Activated T-helper 2 cell treated with anti-CD3 and anti-CD28 coated beads, Interferon-gamma antibody, Interleukin-2, Interleukin-4, amounts not matched to agents 10 μg/mL and 5 μg/mL and 100 μg/mL, durations not matched to agents 14 hours and 24 hours and 36 hours (primary cell): Measurements from ENCODE around the gene PDZRN3. TPM values are rescaled to one million over a fixed set of nuclear protein-coding genes. Genes with fewer than 3 reads are reported as not detected.

Experiments used
- DNase-seq: peaks from one replicate; pipeline ENCODE4 v3.0.0; 2021; ENCODE audit warnings: low spot score
- H3K27ac Mint-ChIP-seq: one replicate; pipeline ENCODE4 v1.8.0; 2021; ENCODE audit warnings: mixed read lengths
- H3K27me3 Mint-ChIP-seq: one replicate; pipeline ENCODE4 v1.8.0; 2021; ENCODE audit warnings: low read depth, mixed read lengths
- H3K36me3 Mint-ChIP-seq: one replicate; pipeline ENCODE4 v1.8.0; 2021; ENCODE audit warnings: low read depth, mixed read lengths
- H3K4me1 Mint-ChIP-seq: one replicate; pipeline ENCODE4 v1.8.0; 2021; ENCODE audit warnings: low read depth, mixed read lengths
- H3K4me3 Mint-ChIP-seq: one replicate; pipeline ENCODE4 v1.8.0; 2021; ENCODE audit warnings: low read depth, mild to moderate bottlenecking, moderate library complexity, mixed read lengths
- H3K9me3 Mint-ChIP-seq: one replicate; pipeline ENCODE4 v1.8.0; 2021; ENCODE audit warnings: mixed read lengths
- intact Hi-C: fragments of 100-400 bp; cut with micrococcal nuclease; formaldehyde crosslinking; loops from one replicate; pipeline ENCODE4 v1.15.1; 2023
- total RNA-seq: library from RNA; stranded (reverse); gene quantifications from 2 replicates; pipeline ENCODE4 v1.2.3, GENCODE V29; 2022

The PDZRN3 gene
- total RNA-seq, 1 donor from 2014 or later, result not detected

DNA sequence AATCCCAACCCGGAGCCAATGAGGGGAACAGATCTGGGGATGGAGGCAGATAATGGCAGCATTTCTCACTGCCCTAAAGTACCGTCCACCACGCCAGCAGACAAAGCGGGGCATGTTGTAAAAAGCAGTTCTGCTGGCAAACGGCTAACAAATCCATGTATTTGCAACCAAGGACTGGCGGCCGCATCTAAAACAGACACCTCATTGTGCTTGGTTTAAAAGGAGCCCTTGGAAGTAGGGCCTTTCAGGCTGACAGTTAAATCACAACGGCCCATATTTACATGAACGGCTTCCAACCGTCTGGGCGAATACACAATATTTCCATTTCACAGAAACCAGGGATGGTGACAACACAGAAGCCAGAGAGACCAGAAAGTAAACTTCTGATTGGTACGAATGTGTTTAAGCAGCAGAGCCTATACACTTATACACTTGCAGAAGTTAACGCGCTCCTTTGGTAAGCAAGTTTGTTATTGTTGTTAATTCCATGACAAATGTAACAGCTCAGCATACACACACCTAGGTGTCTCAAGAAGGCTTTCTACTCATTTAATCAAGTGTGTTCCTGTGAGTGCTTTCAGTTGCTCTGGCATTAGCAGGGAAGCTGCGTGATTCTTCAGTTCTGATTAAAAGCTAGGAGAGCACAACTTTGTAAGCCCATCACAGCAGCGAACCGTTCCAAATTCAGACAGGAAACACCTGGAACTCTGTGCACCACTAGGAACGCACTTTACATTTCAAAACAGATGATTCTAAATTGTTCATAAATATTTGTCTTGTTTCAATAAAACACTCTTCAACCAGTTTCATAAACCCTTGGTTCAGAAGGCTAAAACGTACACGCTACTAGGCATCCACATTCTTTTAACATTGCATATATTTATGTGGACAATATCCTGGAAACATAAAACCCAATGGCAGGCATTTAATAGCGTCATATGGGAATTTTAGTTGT is 112.9 kb downstream of the PDZRN3 start:
- no peak overlapping the region for H3K4me3 Mint-ChIP-seq
- H3K9me3 Mint-ChIP-seq, result no peaks in the 10 kb centered on the region
- H3K27ac Mint-ChIP-seq, result no peak overlapping the region
- no peaks in the 10 kb centered on the region for H3K27me3 Mint-ChIP-seq
- H3K4me1 Mint-ChIP-seq, result no peaks in the 10 kb centered on the region
- H3K36me3 Mint-ChIP-seq, result no peaks in the 10 kb centered on the region
- DNase-seq, result no peak
- intact Hi-C loops, result no loop called here

DNA sequence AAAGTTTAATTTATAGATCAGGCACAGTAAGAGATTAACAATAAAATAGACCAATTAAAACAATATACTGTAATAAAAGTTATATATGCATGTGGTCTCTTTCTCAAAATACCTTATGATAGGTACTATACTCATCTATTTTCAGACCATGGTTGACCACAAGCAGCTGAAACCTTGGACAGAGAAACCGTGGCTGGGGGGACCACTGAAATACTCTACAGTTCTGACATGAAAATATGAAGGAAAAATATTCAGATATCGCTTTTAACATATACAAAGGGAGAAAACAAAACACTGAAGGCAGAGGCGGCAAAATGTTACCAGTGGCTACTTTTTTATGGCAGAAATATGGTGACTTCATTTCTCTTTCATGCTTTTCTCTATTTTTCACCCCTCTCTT is 114.0 kb downstream of the PDZRN3 start:
- intact Hi-C loops, result no loop called here
- no peak overlapping the region for H3K27ac Mint-ChIP-seq

DNA sequence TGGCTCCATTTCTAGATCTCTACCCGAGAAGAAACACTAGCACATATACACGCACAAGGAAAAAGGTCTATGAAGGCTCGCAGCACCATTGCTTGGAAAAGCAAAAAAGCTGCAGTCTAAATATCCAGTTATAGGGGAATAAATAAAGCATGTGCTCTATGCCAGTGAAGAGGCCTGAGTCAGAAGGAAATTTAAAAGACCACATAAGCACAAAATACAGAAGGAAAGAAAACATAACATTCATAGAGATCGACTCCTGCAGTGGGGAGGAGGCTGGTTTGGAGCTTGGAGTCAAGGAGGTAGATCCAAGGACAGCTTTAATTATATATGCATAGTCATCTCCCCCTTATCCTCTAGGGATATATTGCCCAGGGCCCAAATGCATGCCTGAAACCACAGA is 114.4 kb downstream of the PDZRN3 start:
- H3K4me3 Mint-ChIP-seq, result no peak overlapping the region

More for the DNA sequence above, 114.0 kb downstream of the PDZRN3 start:
- H3K4me1 Mint-ChIP-seq, result no peaks in the 10 kb centered on the region
- H3K36me3 Mint-ChIP-seq, result no peaks in the 10 kb centered on the region
- DNase-seq, result no peak
- no peak overlapping the region for H3K4me3 Mint-ChIP-seq
- no peaks in the 10 kb centered on the region for H3K27me3 Mint-ChIP-seq
- no peaks in the 10 kb centered on the region for H3K9me3 Mint-ChIP-seq

DNA sequence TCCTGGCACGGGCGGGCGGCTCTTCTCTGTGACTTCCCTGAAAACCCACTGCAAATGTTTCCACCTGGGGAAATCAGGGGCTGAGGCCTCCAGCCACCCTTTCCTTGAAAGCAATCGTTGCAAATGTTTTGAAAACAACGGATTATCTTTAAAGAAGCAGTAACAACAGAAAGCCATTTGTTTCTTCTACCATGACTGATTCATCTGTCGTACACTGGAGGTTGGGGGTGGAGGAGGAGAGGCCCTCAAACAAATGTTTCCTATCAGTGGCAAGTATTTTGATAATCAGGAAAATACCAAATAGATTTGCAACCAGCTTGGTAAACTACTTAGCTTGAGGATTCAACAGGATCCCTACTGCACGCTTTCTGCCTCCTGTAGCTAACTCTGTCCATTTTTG is 114.9 kb downstream of the PDZRN3 start:
- no peak overlapping the region for H3K4me3 Mint-ChIP-seq
- no peak for DNase-seq
- H3K9me3 Mint-ChIP-seq, result no peaks in the 10 kb centered on the region
- no peaks in the 10 kb centered on the region for H3K27me3 Mint-ChIP-seq
- H3K27ac Mint-ChIP-seq, result no peak overlapping the region
- intact Hi-C loops, result loop anchor here (5.0 kb wide), 1 partner anchor 337 kb away; no protein-coding TSS in a partner anchor
- no peaks in the 10 kb centered on the region for H3K36me3 Mint-ChIP-seq
- no peaks in the 10 kb centered on the region for H3K4me1 Mint-ChIP-seq

More for the DNA sequence above, 114.4 kb downstream of the PDZRN3 start:
- H3K27ac Mint-ChIP-seq, result no peak overlapping the region
- intact Hi-C loops, result no loop called here
- DNase-seq, result no peak
- no peaks in the 10 kb centered on the region for H3K9me3 Mint-ChIP-seq
- no peaks in the 10 kb centered on the region for H3K4me1 Mint-ChIP-seq
- H3K36me3 Mint-ChIP-seq, result no peaks in the 10 kb centered on the region
- H3K27me3 Mint-ChIP-seq, result no peaks in the 10 kb centered on the region

DNA sequence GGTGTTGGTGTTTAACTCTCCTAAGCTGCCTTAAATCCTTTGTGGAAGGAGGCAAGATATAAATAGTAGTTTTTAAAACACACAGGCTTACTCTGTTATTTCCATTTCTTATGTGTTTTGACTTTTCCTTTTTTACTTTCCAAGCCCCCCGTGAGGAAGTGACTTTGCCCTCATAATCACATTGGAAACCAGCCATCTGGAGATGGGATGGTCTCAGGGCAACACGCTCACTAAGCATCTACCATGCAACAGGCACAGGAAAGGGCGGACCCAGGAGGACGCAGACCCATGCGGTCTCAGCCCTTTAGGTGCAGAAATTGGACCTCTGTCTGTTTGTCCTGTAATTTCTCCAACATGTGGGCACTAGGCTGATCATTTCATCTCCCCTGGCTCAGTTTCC is 115.7 kb downstream of the PDZRN3 start:
- H3K36me3 Mint-ChIP-seq, result no peaks in the 10 kb centered on the region
- no peak overlapping the region for H3K27ac Mint-ChIP-seq
- DNase-seq, result no peak
- H3K4me1 Mint-ChIP-seq, result no peaks in the 10 kb centered on the region
- H3K27me3 Mint-ChIP-seq, result no peaks in the 10 kb centered on the region
- no peaks in the 10 kb centered on the region for H3K9me3 Mint-ChIP-seq
- H3K4me3 Mint-ChIP-seq, result no peak overlapping the region
- intact Hi-C loops, result loop anchor here (5.0 kb wide), 1 partner anchor 338 kb away; no protein-coding TSS in a partner anchor

DNA sequence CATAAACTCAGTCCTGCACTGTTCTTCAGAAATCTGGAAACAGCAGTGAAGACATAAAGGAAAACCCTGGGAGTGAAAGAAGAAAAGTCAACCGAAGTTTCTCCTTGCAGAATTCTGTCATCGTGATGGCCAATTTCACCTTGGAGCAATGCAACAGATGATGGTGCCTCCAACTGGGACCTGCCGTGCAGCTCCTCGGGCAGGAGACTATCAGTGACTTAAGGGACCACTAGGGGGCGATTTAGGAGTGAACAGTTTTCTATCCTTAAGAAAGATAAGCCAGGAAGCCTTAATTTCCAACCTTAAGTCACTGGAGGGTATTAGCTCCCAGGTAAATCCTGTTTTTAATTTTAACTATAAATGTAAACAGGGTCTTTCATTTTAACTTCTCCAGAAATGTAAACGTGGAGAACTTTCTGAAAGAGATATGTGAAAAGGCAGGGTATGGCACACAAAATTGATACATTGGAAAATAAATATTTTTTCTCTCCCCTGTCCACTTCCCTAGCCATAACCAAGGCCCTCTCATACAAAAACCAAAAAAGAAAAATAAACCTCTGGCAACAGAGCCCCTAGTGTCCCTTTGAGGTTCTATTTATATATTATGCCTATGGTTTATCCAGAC is 116.3 kb downstream of the PDZRN3 start:
- intact Hi-C loops, result loop anchor here (5.0 kb wide), 1 partner anchor 339 kb away; no protein-coding TSS in a partner anchor
- Mint-ChIP-seq H3K27ac (no peak overlapping the region), H3K4me1 (no peaks in the 10 kb centered on the region), H3K9me3 (no peaks in the 10 kb centered on the region), H3K4me3 (no peak overlapping the region), H3K27me3 (no peaks in the 10 kb centered on the region), H3K36me3 (no peaks in the 10 kb centered on the region)
- no peak for DNase-seq

DNA sequence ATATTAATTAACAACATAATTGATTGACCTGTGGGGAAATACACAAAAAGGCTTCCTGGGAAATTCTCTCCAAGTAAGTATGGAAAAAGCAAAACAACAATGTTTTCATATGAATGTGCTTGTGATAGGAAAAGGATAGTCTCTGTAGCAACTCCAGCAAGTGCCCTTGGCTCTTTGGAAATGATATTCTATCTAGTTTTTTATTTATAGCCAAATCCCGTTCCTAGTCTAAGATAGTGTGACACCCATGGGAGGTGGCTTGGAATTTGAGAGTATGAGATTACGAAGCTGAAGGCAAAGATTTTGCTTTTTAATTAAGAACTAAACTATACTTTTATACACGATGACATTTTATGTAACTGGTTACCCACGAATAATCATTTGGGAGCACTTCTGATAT is 119.9 kb downstream of the PDZRN3 start:
- Mint-ChIP-seq H3K9me3 (no peaks in the 10 kb centered on the region), H3K36me3 (no peaks in the 10 kb centered on the region), H3K27me3 (no peaks in the 10 kb centered on the region), H3K27ac (no peak overlapping the region), H3K4me1 (no peaks in the 10 kb centered on the region), H3K4me3 (no peak overlapping the region)
- no peak for DNase-seq
- intact Hi-C loops, result loop anchor here (5.0 kb wide), 1 partner anchor 342 kb away; no protein-coding TSS in a partner anchor

DNA sequence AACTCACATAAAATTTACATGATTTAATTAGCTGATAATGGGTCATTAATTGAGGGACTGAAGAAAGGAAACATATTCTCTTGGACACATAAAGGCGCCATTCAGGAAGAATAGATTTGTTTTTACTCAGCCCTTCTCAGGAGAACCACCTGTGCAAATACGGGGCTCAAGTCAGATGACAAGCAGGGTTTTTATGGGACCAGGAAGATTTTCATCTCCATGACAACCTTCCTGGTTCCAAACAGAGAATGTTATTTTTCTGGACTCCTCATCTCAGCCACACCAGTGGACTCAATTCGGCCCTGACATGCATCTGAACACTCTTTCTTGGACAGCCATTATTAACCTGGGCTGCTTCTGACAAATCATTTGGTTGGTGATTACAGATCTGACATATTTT is 120.5 kb downstream of the PDZRN3 start:
- Mint-ChIP-seq H3K27ac (no peak overlapping the region), H3K4me3 (no peak overlapping the region), H3K27me3 (no peaks in the 10 kb centered on the region), H3K4me1 (no peaks in the 10 kb centered on the region), H3K36me3 (no peaks in the 10 kb centered on the region), H3K9me3 (no peaks in the 10 kb centered on the region)
- DNase-seq, result no peak
- intact Hi-C loops, result no loop called here

DNA sequence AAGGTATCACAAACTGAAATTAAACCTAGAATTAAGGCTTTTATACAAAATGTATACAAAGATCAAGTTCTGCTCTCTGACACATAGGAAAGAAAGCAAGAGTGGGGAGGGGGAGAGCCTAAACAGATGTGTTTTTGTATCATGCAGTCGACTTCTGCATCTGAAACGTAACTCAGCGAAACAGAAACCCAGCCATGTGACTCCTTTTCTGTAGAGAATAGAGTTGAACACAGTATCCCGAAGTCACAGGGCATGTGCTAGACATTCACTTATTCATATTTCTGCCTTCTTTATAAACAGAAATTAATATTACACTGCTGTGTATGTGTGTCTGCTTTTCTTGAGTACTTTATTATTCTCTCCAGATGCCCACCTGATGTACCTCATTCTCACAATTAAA is 121.0 kb downstream of the PDZRN3 start:
- Mint-ChIP-seq H3K4me3 (no peak overlapping the region), H3K36me3 (no peaks in the 10 kb centered on the region), H3K27ac (no peak overlapping the region), H3K4me1 (no peaks in the 10 kb centered on the region), H3K27me3 (no peaks in the 10 kb centered on the region), H3K9me3 (no peaks in the 10 kb centered on the region)
- intact Hi-C loops, result no loop called here
- DNase-seq, result no peak

DNA sequence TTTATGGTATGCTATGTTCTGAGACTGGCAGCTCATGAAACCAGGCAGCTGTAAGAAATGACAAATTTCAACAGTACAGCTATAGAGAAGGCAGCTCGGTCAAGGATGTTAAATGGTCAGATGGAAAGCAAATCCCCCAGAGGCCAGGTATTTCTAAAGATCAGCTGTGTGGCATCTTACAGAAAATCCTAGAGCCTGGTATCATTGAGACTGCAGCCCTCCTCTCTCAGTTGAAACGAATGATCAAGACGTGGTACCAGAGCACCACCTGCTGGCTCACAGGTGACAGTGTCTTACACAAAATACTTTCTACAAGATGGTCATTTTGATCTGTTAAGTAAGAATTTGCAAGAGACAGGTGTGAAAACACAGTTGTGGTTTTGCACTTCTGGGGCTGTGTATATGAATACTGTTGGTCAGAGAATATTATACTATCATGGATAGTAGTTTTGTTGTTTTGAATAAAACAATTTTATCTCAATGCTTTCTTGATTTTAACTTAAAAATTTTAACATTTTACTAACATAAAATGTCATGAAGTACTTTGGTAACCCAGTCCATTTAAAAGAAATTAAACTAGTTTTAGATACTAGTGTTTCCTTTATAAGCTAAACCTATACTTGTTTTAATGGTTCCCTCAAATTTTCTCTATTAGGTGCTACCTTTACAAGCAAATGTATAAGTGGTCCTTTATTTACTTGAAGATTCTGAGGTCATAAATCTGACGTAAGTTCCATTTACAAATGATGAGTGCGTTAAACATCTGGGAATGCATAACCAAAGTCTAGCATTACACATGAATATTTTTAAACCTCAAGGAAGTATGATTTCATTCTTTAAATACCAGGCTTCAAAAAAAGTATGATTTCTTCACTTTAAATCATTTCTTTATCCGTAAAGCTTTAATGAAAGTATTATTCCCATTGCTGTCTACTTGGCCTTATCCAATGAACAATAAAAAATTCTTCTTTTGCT is 121.8 kb downstream of the PDZRN3 start:
- intact Hi-C loops, result loop anchor here (1.0 kb wide), 1 partner anchor 402 kb away; no protein-coding TSS in a partner anchor
- DNase-seq, result no peak
- H3K27ac Mint-ChIP-seq, result no peak overlapping the region
- no peaks in the 10 kb centered on the region for H3K9me3 Mint-ChIP-seq
- no peaks in the 10 kb centered on the region for H3K27me3 Mint-ChIP-seq
- H3K4me1 Mint-ChIP-seq, result no peaks in the 10 kb centered on the region
- no peak overlapping the region for H3K4me3 Mint-ChIP-seq
- H3K36me3 Mint-ChIP-seq, result no peaks in the 10 kb centered on the region

DNA sequence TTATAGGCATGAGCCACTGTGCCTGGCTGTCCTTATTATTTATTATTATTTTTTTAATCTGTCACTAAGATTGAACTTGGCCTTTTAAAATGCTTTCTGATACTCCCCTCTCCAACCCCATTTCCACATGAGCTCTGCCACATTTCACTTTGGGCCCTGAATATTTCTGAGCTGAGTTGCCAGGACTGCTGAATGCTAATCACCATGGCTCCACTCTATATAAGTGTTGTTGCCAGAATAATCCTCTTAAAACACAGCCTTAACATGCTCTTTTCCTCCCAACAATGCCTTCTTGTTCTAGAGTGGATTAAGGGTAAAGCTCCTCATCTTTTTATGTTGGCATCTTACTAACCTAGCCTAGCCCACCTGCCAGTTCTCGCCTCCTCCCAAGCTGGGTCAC is 124.4 kb downstream of the PDZRN3 start:
- Mint-ChIP-seq H3K4me3 (no peak overlapping the region), H3K27ac (no peak overlapping the region), H3K36me3 (no peaks in the 10 kb centered on the region), H3K27me3 (no peaks in the 10 kb centered on the region), H3K4me1 (no peaks in the 10 kb centered on the region), H3K9me3 (no peaks in the 10 kb centered on the region)
- intact Hi-C loops, result no loop called here
- DNase-seq, result no peak

DNA sequence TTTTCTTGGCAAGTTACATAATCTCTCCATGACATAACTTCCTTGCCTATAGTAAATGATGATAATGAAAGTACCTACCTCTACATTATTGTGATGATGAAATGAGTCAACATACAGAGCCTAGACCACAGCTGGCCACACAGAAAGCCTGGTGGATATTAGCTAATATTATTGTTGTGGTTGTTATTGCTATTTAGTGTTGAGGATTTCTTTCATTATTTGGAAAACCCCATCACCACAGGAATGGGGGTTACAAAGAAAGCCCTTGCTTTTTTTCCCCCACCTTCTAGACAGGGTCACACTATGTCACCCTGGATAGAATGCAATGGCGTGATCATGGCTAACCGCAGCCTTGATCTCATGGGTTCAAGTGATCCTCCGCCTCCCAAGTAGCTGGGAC is 125.0 kb downstream of the PDZRN3 start:
- intact Hi-C loops, result no loop called here
- DNase-seq, result no peak
- H3K27me3 Mint-ChIP-seq, result no peaks in the 10 kb centered on the region
- H3K4me1 Mint-ChIP-seq, result no peaks in the 10 kb centered on the region
- no peaks in the 10 kb centered on the region for H3K9me3 Mint-ChIP-seq
- no peak overlapping the region for H3K27ac Mint-ChIP-seq
- H3K36me3 Mint-ChIP-seq, result no peaks in the 10 kb centered on the region
- no peak overlapping the region for H3K4me3 Mint-ChIP-seq
